Measurements from ENCODE around the gene STUM. TPM values are rescaled to one million over a fixed set of nuclear protein-coding genes. Genes with fewer than 3 reads are reported as not detected.
A peak's percentile ranks its signal among the peaks of the same experiment; 100 is the strongest.

Gene STUM
- total and polyA plus RNA-seq, 2 of the 8 experiments (the other 6 are each of a cell fraction or from before 2014, with no cell fraction given): 0.76 to 1.2 TPM

DNA sequence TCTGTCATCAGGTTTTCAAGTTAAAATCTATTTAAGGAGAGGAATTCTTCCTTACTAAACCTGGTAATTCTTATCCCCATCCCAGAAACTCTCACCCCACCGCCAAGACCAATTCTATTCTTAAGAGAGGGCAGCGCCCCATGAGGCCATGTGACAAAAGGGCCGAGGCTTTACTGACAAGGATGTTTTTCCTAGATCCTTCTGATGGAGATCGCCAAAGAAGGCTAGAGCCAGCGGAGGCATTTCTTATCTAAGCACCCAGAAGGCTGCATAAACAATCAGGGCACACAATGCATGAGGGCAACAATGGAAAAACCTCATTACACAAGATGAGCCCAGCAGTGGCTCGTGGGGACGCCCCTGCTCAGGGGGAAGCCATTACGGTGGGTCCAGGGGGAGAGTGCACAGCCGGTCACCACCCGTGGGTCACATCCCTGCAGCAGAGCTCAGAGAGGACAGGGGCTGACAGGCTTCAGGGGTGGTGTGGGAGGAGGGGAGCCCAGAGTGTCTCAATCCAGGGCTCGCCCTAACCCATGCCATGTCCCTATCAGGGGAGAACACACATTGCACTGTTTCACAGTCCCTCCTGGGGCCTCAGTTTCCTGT lies 101.8 kb downstream of the STUM start:
- POLR2A ChIA-PET (ENCODE audit: partially characterized antibody): interaction anchor here (0.7 to 1.2 kb wide), 2 partner anchors 15 to 346 kb away, joined by 3 to 4 read pairs; no protein-coding TSS in a partner anchor
- no peak for FAIRE-seq
- no peak overlapping the region for H2BK15ac ChIP-seq (ENCODE audit: low read length)
- TF ChIP-seq ZNF274 (IDR thresholded peaks at IDR 0.05; ENCODE audit: borderline replicate concordance, extremely low read depth, low read length) (no peak), CBX8 (IDR thresholded peaks at IDR 0.05; ENCODE audit: borderline replicate concordance, low read depth, low read length) (no peak), NRF1 (IDR thresholded peaks at IDR 0.05; ENCODE audit: low read depth, low read length) (no peak), BCL11A (IDR thresholded peaks at IDR 0.05; ENCODE audit: low read depth in 2 of 2, low read length in 2 of 2) (no peak), JUN (IDR thresholded peaks at IDR 0.05; ENCODE audit: low read depth, low read length) (no peak), RNF2 (IDR thresholded peaks at IDR 0.05; ENCODE audit: borderline replicate concordance, low read depth, low read length, missing control alignments, poor library complexity, severe bottlenecking) (no peak), EGR1 (IDR thresholded peaks at IDR 0.05; ENCODE audit: borderline replicate concordance, low read depth, low read length) (no peak), SAP30 (IDR thresholded peaks at IDR 0.05; ENCODE audit: insufficient read depth, insufficient replicate concordance, low read length) (no peak)
- TF ChIP-seq, protein P1, sequence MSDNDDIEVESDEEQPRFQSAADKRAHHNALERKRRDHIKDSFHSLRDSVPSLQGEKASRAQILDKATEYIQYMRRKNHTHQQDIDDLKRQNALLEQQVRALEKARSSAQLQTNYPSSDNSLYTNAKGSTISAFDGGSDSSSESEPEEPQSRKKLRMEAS (IDR thresholded peaks at IDR 0.05): 0 out of 2 replicates have a peak, but pooled peaks have one; percentile 3
- TF ChIP-seq, protein P2, sequence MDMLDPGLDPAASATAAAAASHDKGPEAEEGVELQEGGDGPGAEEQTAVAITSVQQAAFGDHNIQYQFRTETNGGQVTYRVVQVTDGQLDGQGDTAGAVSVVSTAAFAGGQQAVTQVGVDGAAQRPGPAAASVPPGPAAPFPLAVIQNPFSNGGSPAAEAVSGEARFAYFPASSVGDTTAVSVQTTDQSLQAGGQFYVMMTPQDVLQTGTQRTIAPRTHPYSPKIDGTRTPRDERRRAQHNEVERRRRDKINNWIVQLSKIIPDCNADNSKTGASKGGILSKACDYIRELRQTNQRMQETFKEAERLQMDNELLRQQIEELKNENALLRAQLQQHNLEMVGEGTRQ (IDR thresholded peaks at IDR 0.05; ENCODE audit: low read length): no peak

More for the DNA sequence above, 101.8 kb downstream of the STUM start:
- H3K36me3 ChIP-seq (ENCODE audit: control insufficient read depth in 2 of 4, insufficient read depth in 4 of 4, low read length in 3 of 4): no peaks in the 10 kb centered on the region
- peaks cover 0 to 4% of the 10 kb centered on the region in 2 experiments for H4K20me1 ChIP-seq (replicated peaks in 1 of 2; ENCODE audit: control insufficient read depth in 1 of 2, insufficient read depth in 2 of 2, low read length in 2 of 2)
- H3K4me1 ChIP-seq (replicated peaks in 1 of 4; ENCODE audit: control insufficient read depth in 3 of 4, insufficient read depth in 4 of 4, low read length in 3 of 4): peaks cover 4 to 23% (median 17%) of the 10 kb centered on the region in 4 experiments
- peak overlapping the region; percentile 16; the same call in 1 of the 2 replicates for H2BK5ac ChIP-seq (ENCODE audit: low read depth, low read length)
- no peak overlapping the region for H3K4me3 ChIP-seq (ENCODE audit: extremely low read depth in 1 of 4, insufficient read depth in 2 of 4, low read depth in 3 of 4, low read length in 4 of 4)
- no peaks in the 10 kb centered on the region for H3K9me3 ChIP-seq (ENCODE audit: insufficient read depth in 2 of 2, low read depth in 1 of 2, low read length in 1 of 2)
- no peak overlapping the region; a peak in 1 of 4 replicates for H3K4me2 ChIP-seq (ENCODE audit: insufficient read depth in 1 of 2, low read depth in 2 of 2, low read length in 2 of 2)
- no peak overlapping the region for H3K14ac ChIP-seq (ENCODE audit: insufficient read length)
- no peaks in the 10 kb centered on the region for H3K79me1 ChIP-seq (ENCODE audit: low read depth, low read length)
- 0 out of 2 replicates have a peak overlapping the region, but pooled peaks have one; percentile 61 for H2BK20ac ChIP-seq (ENCODE audit: low read length)
- no peaks in the 10 kb centered on the region for H3K23me2 ChIP-seq (ENCODE audit: low read depth, low read length)
- H3K27ac ChIP-seq (ENCODE audit: low read depth, low read length): no peak overlapping the region
- no peak overlapping the region for H4K5ac ChIP-seq (ENCODE audit: insufficient read length, low read depth, low read length)
- H3K23ac ChIP-seq (ENCODE audit: insufficient read length): no peak overlapping the region
- no peaks in the 10 kb centered on the region for H3K79me2 ChIP-seq (ENCODE audit: control insufficient read depth in 1 of 2, insufficient read depth in 2 of 2, low read length in 2 of 2)
- H2BK120ac ChIP-seq (replicated peaks; ENCODE audit: low read depth, low read length): no peak overlapping the region
- no peaks in the 10 kb centered on the region; a peak in 1 of 7 replicates for H3K27me3 ChIP-seq (replicated peaks in 1 of 4; ENCODE audit: control insufficient read depth in 3 of 4, extremely low read depth in 1 of 4, insufficient read depth in 3 of 4, low read length in 3 of 4)
- no peak overlapping the region for H3K4ac ChIP-seq (replicated peaks; ENCODE audit: insufficient read length, low read depth, low read length)
- no peak overlapping the region for H3K56ac ChIP-seq (replicated peaks; ENCODE audit: insufficient read length, low read depth, low read length)
- H3K9ac ChIP-seq (replicated peaks in 1 of 4; ENCODE audit: extremely low read depth in 1 of 4, low read depth in 3 of 4, low read length in 3 of 4): no peak overlapping the region
- H2BK12ac ChIP-seq (ENCODE audit: low read depth, low read length): 0 out of 2 replicates have a peak overlapping the region, but pooled peaks have one; percentile 60
- no peak overlapping the region for H2AFZ ChIP-seq (ENCODE audit: low read length)
- H4K91ac ChIP-seq (replicated peaks; ENCODE audit: insufficient read length, low read length): peak overlapping the region; percentile 79
- peak overlapping the region; percentile 71; the same call in 1 of the 2 replicates for H3K18ac ChIP-seq (ENCODE audit: extremely low read depth, low read length)
- CTCF ChIA-PET (ENCODE audit: partially characterized antibody): interaction anchor here (0.6 to 6.1 kb wide), 22 partner anchors 8 to 1767 kb away, joined by 3 to 27 read pairs (median 4); no protein-coding TSS in a partner anchor
- WGBS, 2 experiments (ENCODE audit: extremely low coverage in 1 of 2, insufficient coverage in 1 of 2, insufficient read length in 1 of 2, insufficient replicate concordance in 2 of 2, low coverage in 1 of 2, low lambda C conversion rate in 2 of 2, missing lambda C conversion rate in 1 of 2): 73% methylated on average over 11 of the region's 11 CpGs; no CpG with 5 or more reads in 1 of the 2 experiments
- no peak for DNase-seq (ENCODE audit: low read depth in 1 of 2, low spot score in 2 of 2)
- no peak overlapping the region for H2AK5ac ChIP-seq (ENCODE audit: low read depth, low read length)
- no peak overlapping the region for H4K8ac ChIP-seq (ENCODE audit: extremely low read depth, insufficient read depth, low read length)

Measured in H1 (cell line).